ENCODE results near the gene FSTL4.

Gene FSTL4

GRCh38 chr5:133241179-133242092 is 370.9 kb downstream of the FSTL4 start:
- no peak for DNase-seq (ENCODE audit: low read depth)

GRCh38 chr5:133240425-133241091 is 371.8 kb downstream of the FSTL4 start:
- DNase-seq (ENCODE audit: low read depth), result no peak

GRCh38 chr5:133238426-133239205 is 373.7 kb downstream of the FSTL4 start:
- no peak for DNase-seq (ENCODE audit: low read depth)

GRCh38 chr5:133236976-133237375 is 375.4 kb downstream of the FSTL4 start:
- DNase-seq (ENCODE audit: low read depth), result no peak

GRCh38 chr5:133236541-133236951 is 375.8 kb downstream of the FSTL4 start:
- no peak for DNase-seq (ENCODE audit: low read depth)

- no peak for DNase-seq (ENCODE audit: low read depth)
Measured at GRCh38 chr5:133235696-133236426, 376.5 kb downstream of the FSTL4 start.

- no peak for DNase-seq (ENCODE audit: low read depth)
Measured at GRCh38 chr5:133234911-133235310, 377.4 kb downstream of the FSTL4 start.

GRCh38 chr5:133234273-133234672 is 378.1 kb downstream of the FSTL4 start:
- DNase-seq (ENCODE audit: low read depth), result no peak

GRCh38 chr5:133233616-133234015 is 378.7 kb downstream of the FSTL4 start:
- DNase-seq (ENCODE audit: low read depth), result no peak

GRCh38 chr5:133232911-133233310 is 379.4 kb downstream of the FSTL4 start:
- no peak for DNase-seq (ENCODE audit: low read depth)

GRCh38 chr5:133232435-133232834 is 379.9 kb downstream of the FSTL4 start:
- DNase-seq (ENCODE audit: low read depth), result no peak

- no peak for DNase-seq (ENCODE audit: low read depth)
Measured at GRCh38 chr5:133232011-133232410, 380.3 kb downstream of the FSTL4 start.

- no peak for DNase-seq (ENCODE audit: low read depth)
Measured at GRCh38 chr5:133230823-133231578, 381.3 kb downstream of the FSTL4 start.

- DNase-seq (ENCODE audit: low read depth), result no peak
Measured at GRCh38 chr5:133229931-133230664, 382.2 kb downstream of the FSTL4 start.

GRCh38 chr5:133228316-133228715 is 384.0 kb downstream of the FSTL4 start:
- DNase-seq (ENCODE audit: low read depth), result no peak

GRCh38 chr5:133227897-133228296 is 384.4 kb downstream of the FSTL4 start:
- no peak for DNase-seq (ENCODE audit: low read depth)

GRCh38 chr5:133227082-133227481 is 385.3 kb downstream of the FSTL4 start:
- no peak for DNase-seq (ENCODE audit: low read depth)

- no peak for DNase-seq (ENCODE audit: low read depth)
Measured at GRCh38 chr5:133226186-133226585, 386.2 kb downstream of the FSTL4 start.

- DNase-seq (ENCODE audit: low read depth), result no peak
Measured at GRCh38 chr5:133225671-133226152, 386.6 kb downstream of the FSTL4 start.

- DNase-seq (ENCODE audit: low read depth), result no peak
Measured at GRCh38 chr5:133222979-133223378, 389.4 kb downstream of the FSTL4 start.

Data from activated T-helper 9 cell treated with anti-CD3 and anti-CD28 coated beads, Interleukin-2, amount 50 U/mL, for 16 hours (primary cell).